HepG2 (cell line): Measurements from ENCODE around the gene SLC11A1. TPM values are rescaled to one million over a fixed set of nuclear protein-coding genes. Genes with fewer than 3 reads are reported as not detected.

Experiments used
- ATAC-seq: fragments of 200-7000 bp; cut with Tn5 transposase; 3 replicates; pipeline ENCODE4 v1.9.1; 2020; ENCODE audit warnings: mild to moderate bottlenecking, moderate library complexity
- BruUV-seq: library from RNA; stranded (reverse); fragments of 400-500 nt; replicated peaks from 2 replicates; lab custom pipeline; 2021; lab: Mats Ljungman, UMichigan
- CTCF ChIA-PET: fragments of 300-600 bp; formaldehyde crosslinking; extraction: SDS; loops from one replicate; lab custom pipeline; 2021; ENCODE audit warnings: low total read pairs, inconsistent platforms, low intra/inter-chr PET ratio; lab: Yijun Ruan, JAX
- POLR2A ChIA-PET: fragments of 350-600 bp; sonication (Branson Sonifier 250); formaldehyde crosslinking; loops from one replicate; lab custom pipeline; 2020; ENCODE audit warnings: antibody characterized with exemption, inconsistent platforms; lab: Yijun Ruan, JAX
- DNase-seq: peaks from one replicate; pipeline ENCODE4 v3.0.0-alpha.2; 2015; ENCODE audit warnings: low spot score
- FAIRE-seq: peaks from 3 replicates; lab custom pipeline; 2011; peaks lifted over from hg19 to GRCh38; lab: Jason Lieb, UNC
- H2AFZ ChIP-seq: one replicate; pipeline ENCODE4 v1.6.1; 2011; ENCODE audit warnings: low read length, inconsistent platforms
- H3K27ac ChIP-seq: fragments of 300-600 bp; 3 replicates; pipeline ENCODE4 v1.8.0; 2011; ENCODE audit warnings: mixed run types, mild to moderate bottlenecking, mixed read lengths, low read length, inconsistent platforms; ENCODE audit not compliant: insufficient read depth; ENCODE audit errors: extremely low read length
- H3K27me3 ChIP-seq, 2 experiments: fragments of 200-600 bp in 1 of 2; 2 replicates in 1 of 2; 3 replicates in 1 of 2; pipeline versions ENCODE4 v1.6.0 to v1.8.0; 2011; ENCODE audit warnings: low read length in 2 of 2, mild to moderate bottlenecking in 2 of 2, moderate library complexity in 2 of 2, inconsistent platforms in 1 of 2; ENCODE audit not compliant: insufficient read depth in 2 of 2, control insufficient read depth in 1 of 2
- H3K36me3 ChIP-seq, 2 experiments: fragments of 200-600 bp in 1 of 2; replicated peaks in 1 of 2; 2 replicates in 1 of 2; 3 replicates in 1 of 2; pipeline versions ENCODE4 v1.5.1 to v1.8.0; 2011; ENCODE audit warnings: low read length in 2 of 2, inconsistent platforms in 1 of 2; ENCODE audit not compliant: insufficient read depth in 2 of 2, control insufficient read depth in 1 of 2
- H3K4me1 ChIP-seq: 2 replicates; pipeline ENCODE4 v1.5.1; 2012; ENCODE audit warnings: low read length, inconsistent platforms; ENCODE audit not compliant: insufficient read depth
- H3K4me2 ChIP-seq: 2 replicates; pipeline ENCODE4 v1.6.0; 2011; ENCODE audit warnings: low read depth, low read length, inconsistent platforms
- H3K4me3 ChIP-seq, 3 experiments: fragments of 200-600 bp in 1 of 3; sonication (generic), shearing (Covaris generic) in 1 of 3; replicated peaks in 1 of 3; 2 replicates each; pipeline ENCODE4 v1.5.1; 2011 to 2016; ENCODE audit warnings: low read length in 3 of 3, inconsistent platforms in 2 of 3, low read depth in 2 of 3, mild to moderate bottlenecking in 2 of 3, control low read depth in 1 of 3, mixed read lengths in 1 of 3; ENCODE audit not compliant: insufficient read depth in 1 of 3
- H3K79me2 ChIP-seq: one replicate; pipeline ENCODE4 v1.6.1; 2011; ENCODE audit warnings: low read length, inconsistent platforms; ENCODE audit not compliant: insufficient read depth
- H3K9ac ChIP-seq: 2 replicates; pipeline ENCODE4 v1.6.0; 2011; ENCODE audit warnings: mild to moderate bottlenecking, low read depth, low read length, inconsistent platforms; ENCODE audit not compliant: insufficient read depth
- H3K9me3 ChIP-seq: 2 replicates; pipeline ENCODE4 v1.5.1; 2012; ENCODE audit warnings: mild to moderate bottlenecking, low read length
- H4K20me1 ChIP-seq: 2 replicates; pipeline ENCODE4 v1.6.0; 2011; ENCODE audit warnings: inconsistent platforms, mild to moderate bottlenecking, low read length, moderate library complexity; ENCODE audit not compliant: insufficient read depth
- ARID5B ChIP-seq: IDR thresholded peaks from 2 replicates; pipeline ENCODE4 v1.4.0; 2020; ENCODE audit warnings: mild to moderate bottlenecking, missing genetic modification reagents
- BCL6 ChIP-seq: IDR thresholded peaks from 2 replicates; pipeline ENCODE4 v1.6.1; 2016; ENCODE audit warnings: missing genetic modification reagents, missing compliant biosample characterization
- CBX2 ChIP-seq, 2 experiments: fragments of 200-600 bp in 1 of 2; sonication (generic); formaldehyde crosslinking in 1 of 2; IDR thresholded peaks; 2 replicates each; pipeline versions ENCODE4 v1.7.0 to v1.8.1; 2018 to 2022; ENCODE audit warnings: low read depth in 2 of 2, low read length in 1 of 2, mild to moderate bottlenecking in 1 of 2, missing genetic modification reagents in 1 of 2
- CREM ChIP-seq, 2 experiments: sonication (generic) in 1 of 2; formaldehyde crosslinking in 1 of 2; IDR thresholded peaks; 2 replicates each; pipeline versions ENCODE4 v1.4.0 to v1.6.1; 2016 to 2020; ENCODE audit warnings: antibody characterized with exemption in 1 of 2, mild to moderate bottlenecking in 1 of 2, missing genetic modification reagents in 1 of 2
- FOXK2 ChIP-seq: fragments of 450-650 bp; IDR thresholded peaks from 2 replicates; pipeline ENCODE4 v1.6.1; 2016
- GATAD2A ChIP-seq: IDR thresholded peaks from 2 replicates; pipeline ENCODE4 v1.6.1; 2016
- HDAC1 ChIP-seq: sonication (generic); formaldehyde crosslinking; IDR thresholded peaks from 2 replicates; pipeline ENCODE4 v1.5.1; 2020; ENCODE audit warnings: mild to moderate bottlenecking, missing genetic modification reagents
- HMGA1 ChIP-seq: sonication (generic); formaldehyde crosslinking; conservative IDR thresholded peaks from 2 replicates; pipeline ENCODE4 v1.4.0; 2020; ENCODE audit warnings: missing genetic modification reagents
- HNF4A ChIP-seq: sonication (generic); formaldehyde crosslinking; IDR thresholded peaks from 2 replicates; pipeline ENCODE4 v1.4.0; 2020; ENCODE audit warnings: missing genetic modification reagents
- HNRNPLL ChIP-seq: fragments of 200-400 bp; formaldehyde crosslinking; IDR thresholded peaks from 2 replicates; pipeline ENCODE4 v1.6.1; 2017; ENCODE audit warnings: mild to moderate bottlenecking, low read depth, low read length; ENCODE audit not compliant: poor library complexity, severe bottlenecking
- JDP2 ChIP-seq: sonication (generic); formaldehyde crosslinking; IDR thresholded peaks from 2 replicates; pipeline ENCODE4 v1.8.1; 2022; ENCODE audit warnings: missing genetic modification reagents, borderline replicate concordance
- MED13 ChIP-seq: sonication (generic); formaldehyde crosslinking; IDR thresholded peaks from 2 replicates; pipeline ENCODE4 v1.5.0; 2020; ENCODE audit warnings: missing genetic modification reagents
- MIER2 ChIP-seq: IDR thresholded peaks from 2 replicates; pipeline ENCODE4 v1.6.1; 2016; ENCODE audit warnings: missing biosample characterization, missing genetic modification reagents
- MZF1 ChIP-seq: sonication (generic); formaldehyde crosslinking; IDR thresholded peaks from 2 replicates; pipeline ENCODE4 v1.8.1; 2023; ENCODE audit warnings: mild to moderate bottlenecking, missing genetic modification reagents, borderline replicate concordance
- PAWR ChIP-seq: sonication (generic); formaldehyde crosslinking; IDR thresholded peaks from 2 replicates; pipeline ENCODE4 v1.4.0; 2020; ENCODE audit warnings: missing genetic modification reagents, mild to moderate bottlenecking, borderline replicate concordance
- SALL1 ChIP-seq: sonication (generic); formaldehyde crosslinking; IDR thresholded peaks from 2 replicates; pipeline ENCODE4 v1.8.0; 2022; ENCODE audit warnings: mild to moderate bottlenecking, missing genetic modification reagents
- SATB2 ChIP-seq: sonication (generic); formaldehyde crosslinking; IDR thresholded peaks from 2 replicates; pipeline ENCODE4 v1.5.0; 2020; ENCODE audit warnings: missing genetic modification reagents
- SP2 ChIP-seq: sonication (generic); formaldehyde crosslinking; IDR thresholded peaks from 2 replicates; pipeline ENCODE4 v1.5.1; 2020; ENCODE audit warnings: mild to moderate bottlenecking, missing genetic modification reagents
- TCF12 ChIP-seq, 2 experiments: fragments of 450-650 bp in 1 of 2; sonication (generic) in 1 of 2; formaldehyde crosslinking in 1 of 2; IDR thresholded peaks; 2 replicates each; pipeline versions ENCODE4 v1.6.1 to v1.8.0; 2017 to 2022; ENCODE audit warnings: antibody characterized with exemption in 1 of 2, mild to moderate bottlenecking in 1 of 2, missing genetic modification reagents in 1 of 2, moderate library complexity in 1 of 2
- ZFAT ChIP-seq: sonication (generic); formaldehyde crosslinking; conservative IDR thresholded peaks from 2 replicates; pipeline ENCODE4 v1.8.1; 2023; ENCODE audit warnings: missing genetic modification reagents, inconsistent platforms
- ZNF20 ChIP-seq: sonication (generic); formaldehyde crosslinking; IDR thresholded peaks from 2 replicates; pipeline ENCODE4 v1.4.0; 2020; ENCODE audit warnings: mild to moderate bottlenecking, moderate library complexity, missing genetic modification reagents
- WGBS: methylation state at CpG from one replicate; pipeline ENCODE4 v1.1.6; 2017; ENCODE audit warnings: low lambda C conversion rate; 5-methylcytosine and 5-hydroxymethylcytosine counted together
- in situ Hi-C: cut with HindIII; loops from 2 replicates; pipeline ENCODE4 v1.10.0; 2017; ENCODE audit warnings: low pct_unique_long_range_greater_than_20kb; ENCODE audit not compliant: extremely low pct_ligation_motif_present
- intact Hi-C: fragments of 100-400 bp; cut with micrococcal nuclease; formaldehyde crosslinking; loops from one replicate; pipeline ENCODE4 v1.10.0; 2022; ENCODE audit not compliant: unreplicated experiment
- polyA plus RNA-seq, 8 experiments: library from polyadenylated mRNA; depleted of rRNA in 3 of 8; stranded (reverse) in 7 of 8; unstranded in 1 of 8; fragments of >200 nt; fragmentation: Illumina TruSeq in 4 of 8; extraction: Trizol in 4 of 8; gene quantifications; 2 replicates each; pipeline versions ENCODE4 v1.2.1 to v1.2.3, GENCODE V29; 2011 to 2016; ENCODE audit warnings: low read depth in 4 of 8, missing spikeins in 1 of 8, mixed read lengths in 1 of 8; ENCODE audit not compliant: insufficient read depth in 1 of 8
- total RNA-seq, 5 experiments: library from RNA; depleted of rRNA; stranded (reverse); fragments of >200 nt; fragmentation: Illumina TruSeq; extraction: Trizol; gene quantifications; 2 replicates each; pipeline ENCODE4 v1.2.3, GENCODE V29; 2016; ENCODE audit warnings: low read depth in 1 of 5

SLC11A1 gene
- total and polyA plus RNA-seq, 2 of the 13 experiments (the other 11 are each of a cell fraction or from before 2014, with no cell fraction given), result 0.33 to 2.3 TPM

DNA sequence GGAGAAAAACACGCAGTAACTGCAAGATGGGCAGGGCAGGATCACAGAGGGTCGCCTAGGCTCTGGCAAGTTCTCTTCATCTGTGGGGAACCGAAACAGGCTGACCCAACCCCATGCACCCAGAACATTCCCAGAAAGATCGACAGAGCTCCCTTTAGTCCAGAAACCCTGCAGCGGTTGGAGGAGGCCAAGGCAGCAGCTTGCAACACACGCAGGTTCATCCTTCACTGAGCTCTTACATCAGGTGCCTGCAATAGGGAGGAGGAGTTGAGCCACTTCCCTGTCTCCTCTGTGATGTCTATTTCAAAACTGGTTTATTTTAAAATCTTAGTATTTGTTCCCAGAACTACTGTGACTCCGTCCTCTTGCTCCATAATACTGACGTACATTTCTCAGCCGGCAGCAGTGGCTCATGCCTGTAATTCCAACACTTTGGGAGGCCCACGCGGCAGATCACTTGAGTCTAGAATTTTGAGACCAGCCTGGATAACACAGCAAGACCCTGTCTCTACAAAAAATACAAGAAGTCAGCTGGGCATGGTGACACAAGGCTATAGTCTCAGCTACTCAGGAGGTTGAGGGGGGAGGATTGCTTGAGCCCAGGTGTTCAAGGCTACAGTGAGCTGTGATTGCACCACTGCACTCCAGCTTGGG is 11.5 kb upstream of the SLC11A1 start:
- intact Hi-C loops, result loop anchor here (1.0 kb wide), 1 partner anchor 16 kb away; no protein-coding TSS in a partner anchor
- POLR2A ChIA-PET, result interaction anchor here (0.7 to 1.9 kb wide), 8 partner anchors 13 to 83 kb away, joined by 3 to 11 read pairs (median 4); partner anchors contain the start of gene CATIP
- peak; percentile 34 for FAIRE-seq
- TF ChIP-seq HDAC1 (CRISPR knock-in tag), result 0 out of 2 replicates have a peak, but pooled peaks have one; percentile 42
- TF ChIP-seq SP2 (CRISPR knock-in tag), result no peak
- no peak for TF ChIP-seq FOXK2
- no peak for TF ChIP-seq MIER2
- peak; percentile 34; the same call in 1 of the 2 replicates for TF ChIP-seq HNF4A
- TF ChIP-seq ZFAT (CRISPR knock-in tag), result no peak
- TF ChIP-seq ZNF20 (CRISPR knock-in tag), result no peak
- TF ChIP-seq CREM (IDR thresholded peaks at IDR 0.05), result peak; percentile 21; the same call in 1 of the 2 replicates
- no peak for TF ChIP-seq CREM (CRISPR knock-in tag; IDR thresholded peaks at IDR 0.05)
- no peak for TF ChIP-seq MED13 (CRISPR knock-in tag)
- no peak for TF ChIP-seq MZF1 (CRISPR knock-in tag)
- TF ChIP-seq BCL6 (CRISPR knock-in tag), result peak; percentile 31; the same call in 1 of the 2 replicates
- TF ChIP-seq CBX2 (IDR thresholded peaks at IDR 0.05; ENCODE audit: low read depth, low read length), result no peak
- no peak for TF ChIP-seq CBX2 (CRISPR knock-in tag; IDR thresholded peaks at IDR 0.05; ENCODE audit: low read depth)
- no peak for TF ChIP-seq JDP2 (CRISPR knock-in tag)
- TF ChIP-seq PAWR (CRISPR knock-in tag), result no peak
- TF ChIP-seq GATAD2A (CRISPR knock-in tag), result peak; percentile 32; the same call in 1 of the 2 replicates
- TF ChIP-seq ARID5B, result peak; percentile 27
- TF ChIP-seq SALL1 (CRISPR knock-in tag), result 0 out of 2 replicates have a peak, but pooled peaks have one; percentile 25
- no peak for TF ChIP-seq HNRNPLL
- no peak for TF ChIP-seq TCF12 (IDR thresholded peaks at IDR 0.05)
- no peak for TF ChIP-seq TCF12 (CRISPR knock-in tag; IDR thresholded peaks at IDR 0.05)
- TF ChIP-seq HMGA1 (CRISPR knock-in tag), result no peak
- TF ChIP-seq SATB2, result no peak

More for the DNA sequence above, 11.5 kb upstream of the SLC11A1 start:
- 3% methylated on average over 11 of the region's 11 CpGs for WGBS
- in situ Hi-C loops, result no loop called here
- H3K27me3 ChIP-seq, result peaks cover 2% of the 10 kb centered on the region in 2 experiments; a peak in 2 of 5 replicates
- H3K27ac ChIP-seq, result no peak overlapping the region
- no peaks in the 10 kb centered on the region for H3K9me3 ChIP-seq
- no peak overlapping the region for H2AFZ ChIP-seq
- CTCF ChIA-PET, result no interaction called here
- no peak overlapping the region for H3K9ac ChIP-seq
- peak overlapping the region in 1 of 3 experiments; percentile 0; a peak in 1 of 6 replicates for H3K4me3 ChIP-seq
- no TSS peak for BruUV-seq
- peak; percentile 57 for DNase-seq
- peak; percentile 69 for ATAC-seq
- H4K20me1 ChIP-seq, result no peaks in the 10 kb centered on the region
- H3K4me2 ChIP-seq, result peak overlapping the region; percentile 63
- H3K4me1 ChIP-seq, result peaks cover 49% of the 10 kb centered on the region
- no peaks in the 10 kb centered on the region for H3K36me3 ChIP-seq
- no peaks in the 10 kb centered on the region for H3K79me2 ChIP-seq
